Ishikawa (cell line): ENCODE measurements around the gene LOXHD1.

ENCODE experiments used
- EGR1 ChIP-seq: IDR thresholded peaks from 2 replicates; pipeline ENCODE4 v1.6.1; 2012
- EP300 ChIP-seq: IDR thresholded peaks from 2 replicates; pipeline ENCODE4 v1.6.1; 2012; ENCODE audit warnings: borderline replicate concordance
- TAF1 ChIP-seq: IDR thresholded peaks from 2 replicates; pipeline ENCODE4 v1.6.1; 2012; ENCODE audit warnings: low read depth, mild to moderate bottlenecking

GRCh38 chr18:46567196-46567595 lies 89.8 kb downstream of the LOXHD1 start:
- no peak for TF ChIP-seq TAF1
- TF ChIP-seq EGR1: no peak
- no peak for TF ChIP-seq EP300
